ENCODE data around the gene IGFBP6.
"Not testable (repeated sequence)": the region's sequence is repeated elsewhere in the genome, so short reads cannot be mapped to it uniquely, and the experiment has no call there.

IGFBP6 gene

DNA sequence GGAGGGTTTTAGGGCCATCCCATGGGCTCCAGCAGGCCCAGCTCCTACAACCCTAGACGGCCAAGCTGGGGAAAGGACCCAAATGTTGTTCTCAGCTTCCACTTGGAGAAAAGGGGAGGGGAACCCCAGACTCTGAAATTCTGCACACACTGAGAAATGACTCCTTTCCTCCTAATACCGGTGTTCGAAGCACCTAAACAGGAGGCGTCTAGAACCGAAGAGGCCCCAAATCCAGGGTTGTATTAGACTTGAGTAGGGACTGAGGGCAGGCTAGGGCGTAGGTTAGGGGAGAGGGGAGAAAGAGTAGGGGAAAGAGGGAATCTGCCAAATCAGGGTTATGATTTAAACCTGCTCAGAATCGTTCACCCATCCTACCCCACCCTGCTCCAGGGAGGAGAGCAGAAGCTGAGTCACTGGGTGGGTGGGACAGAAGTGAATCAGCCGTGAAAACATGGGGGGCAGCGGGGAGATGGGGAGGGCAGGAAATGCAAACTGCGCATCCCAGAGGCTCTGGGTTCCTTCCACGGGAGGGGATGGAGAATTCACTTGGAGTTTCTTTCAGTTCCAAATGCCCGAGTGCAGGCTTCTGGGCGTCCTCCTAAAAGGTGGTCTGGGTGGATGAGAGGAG, 1.0 kb downstream of the IGFBP6 start:
- no peak for DNase-seq

DNA sequence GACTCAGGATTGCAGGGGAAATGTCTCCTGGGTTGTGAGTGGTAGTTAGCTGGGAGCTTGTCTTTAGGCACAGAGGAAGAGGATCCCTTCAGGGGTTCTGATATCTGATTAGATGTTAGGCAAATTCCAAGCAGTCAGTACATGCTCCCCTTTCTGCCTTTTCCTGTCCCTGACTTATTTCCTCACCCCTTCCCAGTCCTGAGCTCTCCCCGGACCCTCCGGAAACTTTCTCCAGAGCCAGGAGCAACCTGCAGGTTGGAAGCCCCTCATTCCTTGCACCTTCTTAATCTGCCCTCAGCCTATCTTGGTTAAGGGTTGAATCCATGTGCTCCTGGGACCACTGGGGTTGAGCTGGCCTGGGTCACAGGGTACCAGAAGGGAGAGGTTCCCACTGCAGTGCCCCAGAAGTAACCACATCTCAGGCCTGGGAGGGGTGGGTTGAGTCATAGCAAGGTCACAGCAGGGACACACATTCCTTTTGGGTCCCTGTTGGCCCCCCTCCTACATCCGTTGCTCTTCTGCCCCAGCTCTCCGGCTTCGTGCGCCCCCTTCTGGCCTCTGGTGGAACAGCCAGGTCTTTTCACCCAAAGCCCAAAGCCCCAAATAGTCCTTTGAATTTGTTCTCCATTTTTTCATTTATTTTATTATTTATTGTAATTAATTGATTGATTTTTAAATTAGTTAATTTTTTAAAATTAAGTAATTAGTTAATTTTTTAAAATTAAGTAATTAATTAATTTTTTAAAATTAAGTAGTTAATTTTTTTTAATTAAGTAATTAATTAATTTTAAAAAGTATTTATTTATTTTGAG, 1.8 kb downstream of the IGFBP6 start:
- DNase-seq: peak; percentile 93

DNA sequence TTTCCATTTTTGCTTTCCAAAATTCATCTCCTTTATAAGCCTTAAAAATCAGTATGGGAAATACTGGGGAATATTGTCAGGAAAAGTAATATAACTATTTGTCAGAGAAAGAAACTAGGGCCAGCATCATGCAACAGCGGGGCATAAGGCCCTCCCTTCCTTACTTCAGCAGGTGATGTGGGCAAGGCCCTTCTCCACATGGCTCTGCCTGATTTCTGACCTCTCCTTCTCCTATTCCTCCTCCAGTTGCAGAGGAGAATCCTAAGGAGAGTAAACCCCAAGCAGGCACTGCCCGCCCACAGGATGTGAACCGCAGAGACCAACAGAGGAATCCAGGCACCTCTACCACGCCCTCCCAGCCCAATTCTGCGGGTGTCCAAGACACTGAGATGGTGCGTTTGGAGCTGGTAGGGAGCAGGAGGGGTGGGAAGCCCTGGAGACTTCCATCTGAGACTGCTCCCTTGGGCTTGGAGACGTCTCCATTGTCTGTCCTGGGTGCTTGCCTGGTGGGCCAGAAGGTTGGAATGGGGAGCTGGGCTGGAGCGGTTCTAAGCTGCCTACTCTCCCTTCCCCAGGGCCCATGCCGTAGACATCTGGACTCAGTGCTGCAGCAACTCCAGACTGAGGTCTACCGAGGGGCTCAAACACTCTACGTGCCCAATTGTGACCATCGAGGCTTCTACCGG, 3.1 kb downstream of the IGFBP6 start:
- no peak for DNase-seq

DNA sequence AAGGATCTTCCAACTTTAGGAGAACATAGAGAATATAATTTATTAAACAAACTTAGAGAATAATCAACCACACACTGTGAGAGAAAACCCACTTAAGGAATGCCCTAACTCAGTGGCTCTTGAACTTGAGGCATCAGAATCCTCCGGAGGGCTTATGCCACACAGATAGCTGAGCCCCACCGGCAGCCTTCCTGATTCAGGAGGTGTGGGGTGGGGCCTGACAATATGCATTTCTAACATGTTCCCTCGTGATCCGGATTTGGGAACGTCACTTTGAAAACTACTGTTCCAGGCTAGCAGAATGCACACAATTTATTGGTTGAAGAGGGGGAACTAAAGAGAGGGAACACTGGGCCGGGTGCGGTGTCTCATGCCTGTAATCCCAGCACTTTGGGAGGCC, 3.8 kb downstream of the IGFBP6 start:
- DNase-seq: no peak

DNA sequence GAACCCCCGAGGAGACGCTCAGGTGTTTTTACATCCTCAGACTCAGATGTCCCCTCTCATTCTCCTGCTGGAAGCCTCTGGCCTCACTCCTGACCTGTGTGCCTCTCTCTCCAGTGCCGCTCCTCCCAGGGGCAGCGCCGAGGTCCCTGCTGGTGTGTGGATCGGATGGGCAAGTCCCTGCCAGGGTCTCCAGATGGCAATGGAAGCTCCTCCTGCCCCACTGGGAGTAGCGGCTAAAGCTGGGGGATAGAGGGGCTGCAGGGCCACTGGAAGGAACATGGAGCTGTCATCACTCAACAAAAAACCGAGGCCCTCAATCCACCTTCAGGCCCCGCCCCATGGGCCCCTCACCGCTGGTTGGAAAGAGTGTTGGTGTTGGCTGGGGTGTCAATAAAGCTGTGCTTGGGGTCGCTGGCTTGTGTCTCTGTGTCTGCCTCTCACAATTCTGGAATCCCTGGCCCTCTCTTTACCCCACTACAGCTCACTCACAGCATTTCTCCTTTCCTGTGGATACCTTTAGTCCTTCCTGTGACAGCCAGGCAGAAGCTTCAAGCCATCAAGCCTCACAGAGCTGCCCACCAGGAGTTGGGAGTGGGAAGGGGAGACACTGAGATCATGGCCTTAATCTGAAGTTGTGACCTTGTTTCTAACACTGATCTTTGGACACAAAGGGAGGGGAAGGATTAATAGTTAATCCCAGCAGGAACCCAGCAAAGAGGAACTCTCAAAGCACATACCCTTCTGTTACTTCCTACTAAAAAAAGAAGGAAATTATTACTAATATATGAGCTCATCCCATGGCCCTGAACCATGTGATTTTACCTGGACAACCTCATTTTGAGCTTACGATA, 4.7 kb downstream of the IGFBP6 start:
- DNase-seq: no peak

DNA sequence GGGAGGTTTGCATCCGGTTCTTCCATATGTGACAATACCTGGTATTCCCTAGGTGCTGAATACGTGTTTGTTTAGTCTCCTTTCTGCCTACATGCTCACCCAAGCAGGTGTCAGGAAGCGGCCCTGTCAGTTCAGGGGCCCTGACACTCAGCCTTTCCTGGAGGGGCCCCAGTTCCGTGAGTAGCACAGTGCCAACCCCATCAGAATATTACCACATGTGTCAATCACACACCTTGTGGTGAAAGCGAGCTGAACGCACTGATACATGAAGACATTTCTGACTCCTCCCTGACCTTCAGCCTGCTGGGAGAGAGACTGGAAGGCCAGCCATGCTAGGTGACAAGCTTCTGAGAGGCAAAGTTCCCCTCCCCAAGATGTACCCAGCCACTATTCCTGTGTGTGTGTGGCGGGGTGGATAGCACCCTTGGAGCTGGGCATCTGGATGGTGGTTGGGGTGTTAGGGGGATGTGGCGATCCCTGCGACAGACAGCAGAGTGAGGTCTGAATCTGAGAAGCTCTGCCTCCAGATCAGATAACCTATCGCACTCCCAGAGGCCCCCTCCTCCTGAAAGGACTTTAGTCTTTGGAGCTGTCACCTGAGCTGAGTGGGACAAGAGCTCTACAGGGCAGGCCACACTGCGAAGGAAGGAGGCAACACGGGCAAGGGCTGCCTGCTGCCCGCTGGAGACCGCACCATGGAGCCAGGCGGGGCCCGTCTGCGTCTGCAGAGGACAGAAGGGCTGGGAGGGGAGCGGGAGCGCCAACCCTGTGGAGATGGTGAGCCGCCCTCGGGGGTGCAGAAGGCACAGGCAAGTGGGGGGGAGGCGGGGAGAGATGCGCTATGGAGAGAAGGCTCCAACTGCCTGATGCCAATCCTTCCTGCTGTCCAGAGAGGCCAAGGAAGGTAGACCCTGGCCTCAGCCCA, 5.7 kb downstream of the IGFBP6 start, which contains the start of gene SOAT2:
Gene SOAT2, plus strand, starts transcription at position 604 of the 925 bp plus-strand sequence. Its CDS starts 92 bp downstream, at position 696.
- peak; percentile 60 for DNase-seq

DNA sequence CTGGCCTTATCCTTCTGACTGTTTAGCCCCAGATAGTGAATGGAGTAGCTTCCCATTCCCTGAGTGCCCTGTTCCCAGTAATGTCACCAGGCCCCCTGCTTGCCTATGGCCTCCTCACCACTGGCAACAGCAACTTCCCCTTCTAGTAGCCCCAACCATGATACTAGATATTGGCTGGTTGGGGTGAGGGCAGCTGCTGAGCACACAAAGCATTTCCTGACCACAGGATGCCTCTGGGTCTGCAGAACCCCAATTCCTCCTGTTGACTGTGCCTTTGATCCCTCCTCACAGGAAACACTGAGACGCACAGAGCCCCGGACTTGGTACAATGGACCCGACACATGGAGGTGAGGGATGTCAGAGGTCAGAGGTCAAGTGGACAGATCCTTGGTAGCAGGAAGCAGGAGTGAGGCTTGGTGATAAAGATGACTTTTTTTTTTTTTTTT, 6.4 kb downstream of the IGFBP6 start:
- DNase-seq: no peak

DNA sequence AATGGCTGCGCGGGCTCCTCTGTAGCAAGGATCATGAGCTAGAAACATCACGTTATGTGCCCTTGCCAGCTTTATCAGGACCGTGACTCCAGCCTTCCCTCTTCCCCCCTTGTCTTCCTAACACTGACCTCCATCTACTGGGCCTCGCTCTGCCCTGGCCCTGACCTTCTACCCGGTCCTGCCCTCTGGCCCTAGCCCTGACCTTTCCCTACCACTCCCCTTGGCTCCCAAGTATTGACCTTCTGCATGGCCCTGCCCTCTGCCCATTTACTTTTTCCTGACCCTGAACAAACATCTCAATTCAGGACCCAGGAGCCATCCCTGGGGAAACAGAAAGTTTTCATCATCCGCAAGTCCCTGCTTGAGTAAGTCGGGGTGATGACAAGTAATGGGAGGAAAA, 7.8 kb downstream of the IGFBP6 start:
- no peak for DNase-seq

DNA sequence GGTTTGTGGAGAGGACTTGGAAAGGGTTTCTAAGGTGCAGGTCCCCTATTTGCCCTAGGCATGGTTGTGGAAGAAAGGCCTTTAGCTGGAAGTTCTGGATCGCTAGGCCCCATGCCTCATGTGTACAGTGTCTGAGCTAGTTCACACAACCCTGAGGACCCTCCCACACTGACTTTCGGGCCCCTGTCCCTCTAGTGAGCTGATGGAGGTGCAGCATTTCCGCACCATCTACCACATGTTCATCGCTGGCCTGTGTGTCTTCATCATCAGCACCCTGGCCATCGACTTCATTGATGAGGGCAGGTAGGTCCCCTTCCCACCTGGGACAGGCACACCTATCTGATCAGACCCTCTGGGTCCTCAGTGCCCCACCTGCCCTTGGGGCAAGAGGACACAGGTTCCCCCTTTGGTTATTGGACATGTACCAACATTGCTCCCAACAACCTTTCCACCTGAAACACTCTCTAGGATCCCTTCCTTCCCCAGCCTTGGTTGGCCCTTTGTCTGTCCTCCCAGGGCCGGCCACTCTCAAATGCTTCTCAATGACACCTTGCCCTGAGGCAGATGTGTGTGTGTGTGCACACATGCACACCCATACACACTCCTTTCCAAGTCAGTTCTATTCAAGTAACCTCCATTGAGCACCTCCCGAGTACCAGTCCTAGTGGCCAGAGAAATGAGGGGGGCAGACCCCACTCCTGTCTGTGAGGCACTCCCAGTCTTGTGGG, 8.4 kb downstream of the IGFBP6 start:
- no peak for DNase-seq

DNA sequence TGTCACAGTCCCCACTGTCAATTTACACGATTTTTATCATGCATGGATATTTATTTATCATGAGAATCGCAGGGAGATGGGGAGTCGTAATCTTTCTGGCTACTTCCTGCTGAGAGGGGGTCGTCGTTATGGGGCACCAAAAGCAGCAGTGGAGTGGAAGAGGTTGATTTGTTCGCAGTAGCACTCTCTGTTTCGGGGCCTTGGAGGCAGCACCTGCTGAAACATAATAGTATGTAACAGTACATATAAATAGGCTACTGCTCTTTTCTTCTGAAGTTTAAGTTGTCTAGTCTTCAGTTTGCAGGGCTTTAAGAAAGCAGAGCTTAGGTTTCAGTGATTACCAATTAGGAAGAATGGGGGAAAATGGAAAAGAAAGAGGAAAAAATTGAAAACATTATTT, 9.7 kb downstream of the IGFBP6 start:
- DNase-seq: no peak

DNA sequence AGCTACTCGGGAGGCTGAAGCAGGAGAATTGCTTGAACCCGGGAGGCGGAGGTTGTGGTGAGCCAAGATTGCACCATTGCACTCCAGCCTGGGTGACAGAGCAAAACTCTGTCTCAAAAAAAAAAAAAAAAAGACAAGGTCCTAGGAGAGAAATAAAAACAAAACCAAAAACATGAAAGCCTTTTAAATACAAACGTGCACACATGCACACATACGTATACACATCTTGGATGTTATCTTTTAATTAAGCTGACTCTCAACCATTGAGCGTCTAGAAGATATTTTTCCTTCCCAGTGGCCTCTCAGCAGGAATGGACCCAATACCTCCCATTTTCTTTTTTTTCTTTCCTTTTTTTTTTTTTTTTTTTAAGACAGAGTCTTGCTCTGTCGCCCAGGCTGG, 15.0 kb downstream of the IGFBP6 start:
- DNase-seq: not testable (repeated sequence)

DNA sequence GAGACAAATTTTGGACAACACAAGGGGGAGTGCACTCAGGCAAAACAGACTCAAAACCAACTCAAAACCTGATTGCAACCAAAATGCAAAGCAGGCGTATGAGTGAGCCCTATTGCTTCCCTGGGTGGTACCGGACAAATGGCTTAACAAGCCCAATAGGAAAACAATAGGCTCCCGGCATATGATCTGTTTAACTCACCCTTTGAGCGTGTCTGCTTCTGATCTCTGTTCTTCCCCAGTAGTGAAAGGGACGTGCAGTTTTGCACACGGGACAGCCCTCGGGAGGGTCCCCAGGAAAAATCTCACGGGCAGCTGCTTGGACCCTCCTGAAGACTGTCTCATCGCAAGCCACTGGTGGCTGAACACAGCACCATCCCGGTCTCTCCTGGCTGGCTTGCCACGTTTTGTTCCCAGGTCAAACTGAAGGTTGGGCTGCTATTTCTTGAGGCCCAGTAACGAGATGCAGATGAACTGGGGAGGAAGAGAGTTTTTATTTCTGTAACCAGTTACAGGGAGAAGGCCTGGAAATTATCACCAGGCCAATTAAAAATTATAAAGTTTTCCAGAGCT, 15.8 kb downstream of the IGFBP6 start:
- DNase-seq: no peak

DNA sequence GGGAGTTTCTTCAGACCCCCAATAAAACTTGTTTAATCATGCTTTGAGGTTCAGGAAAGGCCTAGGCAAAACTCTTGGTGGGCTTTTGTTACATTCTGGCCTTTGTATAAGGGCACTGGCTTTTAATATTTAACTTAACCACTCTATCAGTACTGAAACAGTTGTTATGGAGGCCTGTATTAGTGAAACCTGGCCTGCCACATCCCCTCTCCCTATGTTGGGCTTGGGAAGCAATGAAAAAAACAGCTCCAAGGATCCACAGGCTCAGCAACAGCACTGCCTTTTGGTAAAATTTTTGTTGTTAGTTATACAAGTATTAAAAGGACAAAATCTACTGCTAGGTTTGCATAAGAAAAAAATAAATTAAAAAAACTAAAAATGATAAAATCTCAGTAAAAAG, 16.5 kb downstream of the IGFBP6 start:
- no peak for DNase-seq

DNA sequence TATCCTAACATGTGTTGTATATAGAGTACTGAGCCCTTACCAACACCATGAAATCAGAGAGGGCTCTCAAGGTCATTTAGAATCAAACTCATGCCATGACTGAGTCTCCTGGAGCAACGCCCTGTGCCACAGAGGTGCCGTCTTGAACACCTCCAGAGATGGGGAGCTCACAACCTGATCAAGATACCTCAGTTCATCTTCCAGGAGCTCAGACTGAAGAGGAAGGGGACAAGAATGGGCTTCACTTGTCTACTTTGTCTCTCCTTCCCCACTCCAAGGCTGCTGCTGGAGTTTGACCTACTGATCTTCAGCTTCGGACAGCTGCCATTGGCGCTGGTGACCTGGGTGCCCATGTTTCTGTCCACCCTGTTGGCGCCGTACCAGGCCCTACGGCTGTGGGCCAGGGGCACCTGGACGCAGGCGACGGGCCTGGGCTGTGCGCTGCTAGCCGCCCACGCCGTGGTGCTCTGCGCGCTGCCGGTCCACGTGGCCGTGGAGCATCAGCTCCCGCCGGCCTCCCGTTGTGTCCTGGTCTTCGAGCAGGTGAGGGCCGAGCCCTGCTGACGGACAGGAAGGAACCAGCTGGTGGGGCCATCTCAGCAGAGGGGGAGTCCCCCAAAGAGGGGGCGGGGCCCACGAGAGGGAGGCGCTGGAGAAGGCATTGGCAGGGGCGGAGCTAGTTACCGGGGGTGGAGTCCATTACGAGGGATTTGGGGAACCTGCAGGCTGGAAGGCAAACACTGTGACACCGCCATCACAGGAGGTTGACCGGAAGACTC, 17.8 kb downstream of the IGFBP6 start:
- no peak for DNase-seq

DNA sequence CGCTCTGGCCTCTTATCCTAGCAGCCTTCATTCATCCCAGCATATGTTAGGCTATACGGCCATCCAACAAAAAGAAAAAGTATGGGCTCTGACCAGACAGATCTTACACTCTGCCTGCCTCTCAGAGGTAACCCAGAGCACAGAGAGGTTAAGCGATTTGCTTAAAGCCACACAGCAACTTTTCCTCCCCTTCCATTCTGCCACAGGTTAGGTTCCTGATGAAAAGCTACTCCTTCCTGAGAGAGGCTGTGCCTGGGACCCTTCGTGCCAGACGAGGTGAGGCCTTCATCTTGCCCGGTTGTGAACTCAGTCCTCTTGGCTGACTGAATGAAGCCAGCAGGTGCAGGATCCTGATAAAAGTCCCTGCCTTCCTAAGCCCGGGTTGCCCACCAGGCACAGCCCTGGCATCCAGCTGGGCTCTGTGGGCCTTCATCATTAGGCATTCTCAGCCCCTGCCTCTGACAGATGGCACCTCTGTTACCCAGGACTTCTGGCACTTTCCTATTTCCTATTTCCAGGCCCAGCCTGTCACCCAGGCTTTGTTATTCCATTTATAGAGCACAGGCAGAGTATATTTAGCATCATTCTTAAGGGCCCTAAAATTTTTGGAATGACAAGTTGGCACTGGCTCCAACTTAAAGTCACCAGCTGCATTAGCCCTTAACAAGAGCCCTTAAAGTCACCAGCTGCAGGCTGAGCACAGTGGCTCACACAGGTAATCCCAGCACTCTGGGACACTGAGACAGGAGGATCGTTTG, 18.6 kb downstream of the IGFBP6 start:
- no peak for DNase-seq

DNA sequence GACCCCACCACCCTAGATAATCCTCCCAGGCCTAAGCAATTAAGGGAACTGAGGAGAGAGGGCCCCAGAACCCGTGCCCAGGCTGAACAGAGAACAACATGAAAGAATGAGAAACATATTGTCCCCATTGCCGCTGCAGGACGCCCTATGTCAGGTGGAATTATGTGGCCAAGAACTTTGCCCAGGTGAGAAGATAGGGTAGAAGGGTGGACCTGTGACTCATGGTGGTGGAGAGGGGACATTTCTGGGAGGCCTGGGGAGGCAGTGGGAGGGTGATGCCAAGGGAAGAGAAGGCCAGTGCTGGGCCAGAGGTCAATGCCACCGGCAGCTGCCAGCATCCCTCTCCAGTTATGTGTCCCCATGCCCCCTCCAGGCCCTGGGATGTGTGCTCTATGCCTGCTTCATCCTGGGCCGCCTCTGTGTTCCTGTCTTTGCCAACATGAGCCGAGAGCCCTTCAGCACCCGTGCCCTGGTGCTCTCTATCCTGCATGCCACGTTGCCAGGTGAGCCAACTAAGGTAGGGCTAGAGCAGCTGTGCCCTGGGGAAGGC, 21.4 kb downstream of the IGFBP6 start:
- no peak for DNase-seq

DNA sequence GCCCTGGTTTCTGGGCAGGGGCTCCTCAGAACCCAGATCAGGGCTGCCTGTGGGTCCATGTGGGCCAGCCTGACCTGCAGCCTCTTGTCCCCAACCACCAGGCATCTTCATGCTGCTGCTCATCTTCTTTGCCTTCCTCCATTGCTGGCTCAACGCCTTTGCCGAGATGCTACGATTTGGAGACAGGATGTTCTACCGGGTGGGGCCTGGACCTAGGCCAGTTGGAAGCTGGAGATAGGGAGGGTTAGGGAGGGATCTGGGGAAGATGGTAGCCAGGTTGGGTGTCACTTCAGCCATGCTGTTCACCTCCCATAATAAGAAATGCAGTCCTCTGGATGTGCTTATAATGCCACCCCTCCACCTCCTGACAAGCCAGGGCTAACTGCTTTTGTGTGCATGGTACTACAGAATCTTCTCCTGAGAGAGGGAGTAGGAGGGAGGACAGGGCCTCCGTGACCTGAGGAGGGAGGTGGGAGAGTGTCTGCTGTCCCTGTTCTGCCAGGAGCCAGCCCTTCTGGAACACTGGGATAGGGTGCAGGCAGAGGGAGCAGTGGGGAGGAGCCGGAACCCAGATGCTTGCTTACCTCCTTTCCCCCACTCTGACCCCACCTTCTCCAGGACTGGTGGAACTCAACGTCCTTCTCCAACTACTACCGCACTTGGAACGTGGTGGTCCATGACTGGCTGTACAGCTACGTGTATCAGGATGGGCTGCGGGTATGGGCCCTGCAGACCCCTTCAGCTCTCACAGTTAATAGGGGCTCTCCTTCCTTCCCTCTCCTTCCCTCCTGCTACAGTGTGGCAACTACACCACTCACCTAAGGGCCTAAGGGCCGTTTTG, 23.4 kb downstream of the IGFBP6 start:
- no peak for DNase-seq

DNA sequence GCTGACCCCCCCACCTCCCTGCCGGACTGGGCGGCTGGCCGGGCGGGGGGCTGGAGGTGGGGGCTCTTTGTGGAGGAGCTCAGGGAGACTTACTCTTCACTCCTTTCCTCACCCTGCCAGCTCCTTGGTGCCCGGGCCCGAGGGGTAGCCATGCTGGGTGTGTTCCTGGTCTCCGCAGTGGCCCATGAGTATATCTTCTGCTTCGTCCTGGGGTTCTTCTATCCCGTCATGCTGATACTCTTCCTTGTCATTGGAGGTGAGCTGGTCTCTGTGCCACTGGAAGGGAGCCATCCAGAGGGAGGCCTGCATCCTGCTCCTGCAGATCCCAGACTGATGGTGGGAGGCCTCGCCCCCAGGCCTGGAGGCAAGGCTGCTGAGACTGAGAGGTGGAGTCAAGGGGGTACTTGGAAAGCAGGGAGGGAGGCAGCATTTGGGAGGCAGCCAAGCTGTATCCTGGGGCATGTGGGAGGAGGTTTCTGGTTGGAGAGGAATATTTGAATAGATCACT, 25.5 kb downstream of the IGFBP6 start:
- no peak for DNase-seq

All from activated gamma-delta T cell treated with Interleukin-2 at 50 U/mL for 16 hours (primary cell).